ENCODE data around the gene PSORS1C1.

Gene PSORS1C1

GRCh38 chr6:31130751-31131150, 16.2 kb downstream of the PSORS1C1 start:
- Histone ChIP-seq H4K20me1 (ENCODE audit: control insufficient read depth, insufficient read depth, low read depth, low read length) (no peaks in the 10 kb centered on the region), H3K36me3 (ENCODE audit: control insufficient read depth, low read length) (no peaks in the 10 kb centered on the region), H3K4me1 (ENCODE audit: control insufficient read depth, low read length) (no peaks in the 10 kb centered on the region), H3K9me3 (ENCODE audit: control insufficient read depth, insufficient read depth, low read length) (no peaks in the 10 kb centered on the region), H3K4me2 (ENCODE audit: low read length) (no peak overlapping the region), H3K9me2 (replicated peaks; ENCODE audit: control insufficient read depth, low read length) (no peaks in the 10 kb centered on the region), H3K27me3 (ENCODE audit: control insufficient read depth, low read length) (peaks cover 13% of the 10 kb centered on the region), H3K79me2 (ENCODE audit: control insufficient read depth, low read length) (no peaks in the 10 kb centered on the region), H3K4me3 (ENCODE audit: low read length) (no peak overlapping the region), H3K27ac (ENCODE audit: low read depth, low read length) (no peak overlapping the region), H3F3A (ENCODE audit: control insufficient read depth, insufficient read depth) (no peaks in the 10 kb centered on the region)
- TF ChIP-seq, protein P1, sequence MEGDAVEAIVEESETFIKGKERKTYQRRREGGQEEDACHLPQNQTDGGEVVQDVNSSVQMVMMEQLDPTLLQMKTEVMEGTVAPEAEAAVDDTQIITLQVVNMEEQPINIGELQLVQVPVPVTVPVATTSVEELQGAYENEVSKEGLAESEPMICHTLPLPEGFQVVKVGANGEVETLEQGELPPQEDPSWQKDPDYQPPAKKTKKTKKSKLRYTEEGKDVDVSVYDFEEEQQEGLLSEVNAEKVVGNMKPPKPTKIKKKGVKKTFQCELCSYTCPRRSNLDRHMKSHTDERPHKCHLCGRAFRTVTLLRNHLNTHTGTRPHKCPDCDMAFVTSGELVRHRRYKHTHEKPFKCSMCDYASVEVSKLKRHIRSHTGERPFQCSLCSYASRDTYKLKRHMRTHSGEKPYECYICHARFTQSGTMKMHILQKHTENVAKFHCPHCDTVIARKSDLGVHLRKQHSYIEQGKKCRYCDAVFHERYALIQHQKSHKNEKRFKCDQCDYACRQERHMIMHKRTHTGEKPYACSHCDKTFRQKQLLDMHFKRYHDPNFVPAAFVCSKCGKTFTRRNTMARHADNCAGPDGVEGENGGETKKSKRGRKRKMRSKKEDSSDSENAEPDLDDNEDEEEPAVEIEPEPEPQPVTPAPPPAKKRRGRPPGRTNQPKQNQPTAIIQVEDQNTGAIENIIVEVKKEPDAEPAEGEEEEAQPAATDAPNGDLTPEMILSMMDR (IDR thresholded peaks at IDR 0.05; ENCODE audit: low read depth, low read length, poor library complexity, severe bottlenecking) = no peak
- TF ChIP-seq EZH2phosphoT487 (IDR thresholded peaks at IDR 0.05; ENCODE audit: borderline replicate concordance, low read length) = no peak

- Histone ChIP-seq H3K27me3 (ENCODE audit: control insufficient read depth, low read length) (peaks cover 13% of the 10 kb centered on the region), H3K27ac (ENCODE audit: low read depth, low read length) (no peak overlapping the region), H3K4me2 (ENCODE audit: low read length) (no peak overlapping the region), H3F3A (ENCODE audit: control insufficient read depth, insufficient read depth) (no peaks in the 10 kb centered on the region), H3K9me3 (ENCODE audit: control insufficient read depth, insufficient read depth, low read length) (no peaks in the 10 kb centered on the region), H4K20me1 (ENCODE audit: control insufficient read depth, insufficient read depth, low read depth, low read length) (no peaks in the 10 kb centered on the region), H3K4me3 (ENCODE audit: low read length) (no peak overlapping the region), H3K4me1 (ENCODE audit: control insufficient read depth, low read length) (no peaks in the 10 kb centered on the region), H3K79me2 (ENCODE audit: control insufficient read depth, low read length) (no peaks in the 10 kb centered on the region), H3K9me2 (replicated peaks; ENCODE audit: control insufficient read depth, low read length) (no peaks in the 10 kb centered on the region), H3K36me3 (ENCODE audit: control insufficient read depth, low read length) (no peaks in the 10 kb centered on the region)
- no peak for TF ChIP-seq EZH2phosphoT487 (IDR thresholded peaks at IDR 0.05; ENCODE audit: borderline replicate concordance, low read length)
- TF ChIP-seq, protein P1 (IDR thresholded peaks at IDR 0.05; ENCODE audit: low read depth, low read length, poor library complexity, severe bottlenecking) = no peak
Observed at GRCh38 chr6:31131595-31131994, 17.0 kb downstream of the PSORS1C1 start.

- Histone ChIP-seq H3K4me3 (ENCODE audit: low read length) (no peak overlapping the region), H3K79me2 (ENCODE audit: control insufficient read depth, low read length) (no peaks in the 10 kb centered on the region), H3K36me3 (ENCODE audit: control insufficient read depth, low read length) (no peaks in the 10 kb centered on the region)
Observed at GRCh38 chr6:31132806-31133205, 18.2 kb downstream of the PSORS1C1 start.

More at GRCh38 chr6:31132806-31133205, 18.2 kb downstream of the PSORS1C1 start:
- Histone ChIP-seq H3K4me1 (ENCODE audit: control insufficient read depth, low read length) (peaks cover 4% of the 10 kb centered on the region), H3K27ac (ENCODE audit: low read depth, low read length) (no peak overlapping the region), H3K9me2 (replicated peaks; ENCODE audit: control insufficient read depth, low read length) (no peaks in the 10 kb centered on the region), H3K9me3 (ENCODE audit: control insufficient read depth, insufficient read depth, low read length) (no peaks in the 10 kb centered on the region), H4K20me1 (ENCODE audit: control insufficient read depth, insufficient read depth, low read depth, low read length) (no peaks in the 10 kb centered on the region), H3K4me2 (ENCODE audit: low read length) (no peak overlapping the region), H3F3A (ENCODE audit: control insufficient read depth, insufficient read depth) (no peaks in the 10 kb centered on the region), H3K27me3 (ENCODE audit: control insufficient read depth, low read length) (peaks cover 13% of the 10 kb centered on the region)
- TF ChIP-seq, protein P1 (IDR thresholded peaks at IDR 0.05; ENCODE audit: low read depth, low read length, poor library complexity, severe bottlenecking) = no peak
- no peak for TF ChIP-seq EZH2phosphoT487 (IDR thresholded peaks at IDR 0.05; ENCODE audit: borderline replicate concordance, low read length)
